Mesenchymal stem cell (in vitro differentiated cells and primary cell): ENCODE data around the gene FLOT1.

Source experiments
- DNase-seq: peaks from one replicate; pipeline ENCODE4 v3.0.0-alpha.2; 2013
- H2AFZ ChIP-seq: one replicate; pipeline ENCODE4 v1.6.1; 2013; ENCODE audit warnings: low read depth, mild to moderate bottlenecking, control low read depth, inconsistent platforms, low read length, moderate library complexity
- H2AK5ac ChIP-seq: 2 replicates; pipeline ENCODE4 v1.6.1; 2013; ENCODE audit warnings: low read length, moderate library complexity, mild to moderate bottlenecking, inconsistent platforms; ENCODE audit not compliant: severe bottlenecking
- H2BK120ac ChIP-seq: one replicate; pipeline ENCODE4 v1.6.1; 2013; ENCODE audit warnings: low read depth, mild to moderate bottlenecking, inconsistent platforms, low read length, moderate library complexity
- H2BK12ac ChIP-seq, 2 experiments: one replicate each; pipeline ENCODE4 v1.6.1; 2013; ENCODE audit warnings: inconsistent platforms in 2 of 2, low read length in 2 of 2, mild to moderate bottlenecking in 2 of 2, moderate library complexity in 2 of 2, control low read depth in 1 of 2
- H2BK15ac ChIP-seq: one replicate; pipeline ENCODE4 v1.6.1; 2013; ENCODE audit warnings: mild to moderate bottlenecking, low read depth, inconsistent platforms; ENCODE audit not compliant: poor library complexity, severe bottlenecking
- H2BK5ac ChIP-seq: 2 replicates; pipeline ENCODE4 v1.6.1; 2013; ENCODE audit warnings: low read depth, mild to moderate bottlenecking, low read length, control low read depth, inconsistent platforms; ENCODE audit not compliant: poor library complexity, severe bottlenecking
- H3K14ac ChIP-seq, 2 experiments: one replicate each; pipeline ENCODE4 v1.6.1; 2013; ENCODE audit warnings: inconsistent platforms in 2 of 2, low read length in 2 of 2, control low read depth in 1 of 2, mild to moderate bottlenecking in 1 of 2, moderate library complexity in 1 of 2
- H3K18ac ChIP-seq, 2 experiments: one replicate each; pipeline ENCODE4 v1.6.1; 2013; ENCODE audit warnings: inconsistent platforms in 2 of 2, low read length in 2 of 2, control low read depth in 1 of 2, low read depth in 1 of 2, mild to moderate bottlenecking in 1 of 2
- H3K23ac ChIP-seq, 2 experiments: one replicate each; pipeline ENCODE4 v1.6.1; 2013; ENCODE audit warnings: inconsistent platforms in 2 of 2, low read length in 2 of 2, mild to moderate bottlenecking in 2 of 2, moderate library complexity in 2 of 2, control low read depth in 1 of 2
- H3K27ac ChIP-seq: 2 replicates; pipeline ENCODE4 v1.5.1; 2013; ENCODE audit warnings: mild to moderate bottlenecking, moderate library complexity, low read length, control low read depth, inconsistent platforms; ENCODE audit not compliant: poor library complexity, severe bottlenecking
- H3K27me3 ChIP-seq, 2 experiments: 2 replicates each; pipeline versions ENCODE4 v1.6.1 to v1.7.0; 2013; ENCODE audit warnings: low read length in 2 of 2, mild to moderate bottlenecking in 2 of 2, moderate library complexity in 2 of 2, control low read depth in 1 of 2, inconsistent platforms in 1 of 2; ENCODE audit not compliant: control insufficient read depth in 1 of 2, insufficient read depth in 1 of 2
- H3K36me3 ChIP-seq, 2 experiments: 2 replicates each; pipeline versions ENCODE4 v1.6.1 to v1.7.0; 2013; ENCODE audit warnings: low read length in 2 of 2, control low read depth in 1 of 2, inconsistent platforms in 1 of 2, low read depth in 1 of 2, mild to moderate bottlenecking in 1 of 2; ENCODE audit not compliant: insufficient read depth in 2 of 2, control insufficient read depth in 1 of 2
- H3K4ac ChIP-seq, 2 experiments: one replicate each; pipeline ENCODE4 v1.6.1; 2013; ENCODE audit warnings: inconsistent platforms in 2 of 2, low read length in 2 of 2, mild to moderate bottlenecking in 2 of 2, moderate library complexity in 2 of 2, control low read depth in 1 of 2, low read depth in 1 of 2
- H3K4me1 ChIP-seq: 2 replicates; pipeline ENCODE4 v1.6.1; 2013; ENCODE audit warnings: low read depth, low read length, control low read depth; ENCODE audit not compliant: control insufficient read depth, insufficient read depth
- H3K4me2 ChIP-seq: 2 replicates; pipeline ENCODE4 v1.6.1; 2013; ENCODE audit warnings: low read length, mild to moderate bottlenecking, inconsistent platforms; ENCODE audit not compliant: poor library complexity, severe bottlenecking
- H3K4me3 ChIP-seq, 2 experiments: 2 replicates each; pipeline versions ENCODE4 v1.5.1 to v1.7.0; 2013; ENCODE audit warnings: low read length in 2 of 2, mild to moderate bottlenecking in 2 of 2, control low read depth in 1 of 2, low read depth in 1 of 2; ENCODE audit not compliant: insufficient read depth in 1 of 2
- H3K79me1 ChIP-seq: replicated peaks from 2 replicates; pipeline ENCODE4 v1.6.1; 2013; ENCODE audit warnings: mild to moderate bottlenecking, control low read depth, low read length, inconsistent platforms; ENCODE audit not compliant: poor library complexity, severe bottlenecking
- H3K9ac ChIP-seq: 2 replicates; pipeline ENCODE4 v1.7.0; 2013; ENCODE audit warnings: mild to moderate bottlenecking, low read length, moderate library complexity
- H3K9me3 ChIP-seq: 2 replicates; pipeline ENCODE4 v1.7.0; 2013; ENCODE audit warnings: mild to moderate bottlenecking, low read length; ENCODE audit not compliant: control insufficient read depth
- H4K8ac ChIP-seq: one replicate; pipeline ENCODE4 v1.6.1; 2013; ENCODE audit warnings: inconsistent platforms, mild to moderate bottlenecking, low read length, moderate library complexity
- H4K91ac ChIP-seq: one replicate; pipeline ENCODE4 v1.6.1; 2013; ENCODE audit warnings: mild to moderate bottlenecking, low read length, inconsistent platforms
- WGBS: methylation state at CpG from one replicate; pipeline ENCODE4 v1.1.7; 2013; ENCODE audit warnings: mixed read lengths; 5-methylcytosine and 5-hydroxymethylcytosine counted together

FLOT1 gene

GRCh38 chr6:30769088-30769852 is 26.8 kb upstream of the FLOT1 start:
- Histone ChIP-seq H3K27ac (peak overlapping the region; percentile 100), H3K79me1 (peaks cover 4% of the 10 kb centered on the region), H2BK120ac (peak overlapping the region; percentile 86), H2AFZ (peak overlapping the region; percentile 18), H4K91ac (peak overlapping the region; percentile 100), H3K4me1 (peaks cover 13% of the 10 kb centered on the region), H3K27me3 (no peaks in the 10 kb centered on the region), H3K4ac (peak overlapping the region; percentile 84 to 95), H3K9ac (peak overlapping the region; percentile 76), H2BK12ac (peak overlapping the region; percentile 91 to 100), H2AK5ac (peak overlapping the region; percentile 97), H3K4me3 (peak overlapping the region in 1 of 2 experiments; percentile 36), H2BK5ac (peak overlapping the region; percentile 93), H3K36me3 (no peaks in the 10 kb centered on the region), H3K18ac (peak overlapping the region; percentile 85 to 99), H4K8ac (peak overlapping the region; percentile 97), H3K14ac (no peak overlapping the region), H3K9me3 (no peaks in the 10 kb centered on the region), H3K4me2 (peak overlapping the region; percentile 6), H3K23ac (no peak overlapping the region), H2BK15ac (peak overlapping the region; percentile 75)
- 1% methylated on average over 12 of the region's 16 CpGs for WGBS
- DNase-seq: peak; percentile 97

GRCh38 chr6:30768634-30769087 is 26.2 kb upstream of the FLOT1 start:
- no peaks in the 10 kb centered on the region for H3K9me3 ChIP-seq
- H3K79me1 ChIP-seq: peaks cover 4% of the 10 kb centered on the region
- no peak overlapping the region for H2AFZ ChIP-seq
- H3K18ac ChIP-seq: peak overlapping the region; percentile 85 to 99
- H3K4ac ChIP-seq: peak overlapping the region; percentile 84 to 95
- no peaks in the 10 kb centered on the region for H3K36me3 ChIP-seq
- peak overlapping the region; percentile 93 for H2BK5ac ChIP-seq
- no peak overlapping the region for H3K23ac ChIP-seq
- no peak overlapping the region for H3K4me3 ChIP-seq
- H2BK12ac ChIP-seq: peak overlapping the region; percentile 73 to 100
- peak overlapping the region; percentile 83 for H2AK5ac ChIP-seq
- H3K4me1 ChIP-seq: peaks cover 16% of the 10 kb centered on the region
- peak overlapping the region; percentile 75 for H2BK15ac ChIP-seq
- no peaks in the 10 kb centered on the region for H3K27me3 ChIP-seq
- H4K8ac ChIP-seq: peak overlapping the region; percentile 97
- peak overlapping the region; percentile 100 for H4K91ac ChIP-seq
- no peak for DNase-seq
- H2BK120ac ChIP-seq: peak overlapping the region; percentile 86
- 88% methylated on average over 4 of the region's 4 CpGs for WGBS
- H3K4me2 ChIP-seq: no peak overlapping the region
- H3K27ac ChIP-seq: peak overlapping the region; percentile 100
- peak overlapping the region in 1 of 2 experiments; percentile 39 for H3K14ac ChIP-seq
- H3K9ac ChIP-seq: peak overlapping the region; percentile 76

DNA sequence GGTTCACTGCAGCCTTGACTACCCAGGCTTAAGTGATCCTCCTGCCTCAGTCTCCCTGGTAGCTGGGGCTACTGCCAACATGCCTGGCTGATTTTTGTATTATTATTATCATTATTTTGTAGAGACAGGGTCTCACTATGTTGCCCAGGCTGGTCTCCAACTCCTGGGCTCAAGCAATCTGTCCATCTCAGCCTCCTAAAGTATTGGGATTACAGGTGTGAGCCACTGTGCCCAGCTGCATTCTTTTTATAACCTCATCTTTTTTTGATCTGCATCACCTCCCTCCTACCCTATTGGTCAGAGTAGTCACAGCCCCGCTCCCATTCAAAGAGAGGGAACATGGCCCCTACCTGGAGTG is 25.4 kb upstream of the FLOT1 start:
- H2BK5ac ChIP-seq: peak overlapping the region; percentile 48
- peak overlapping the region in 1 of 2 experiments; percentile 69 for H3K4ac ChIP-seq
- no peak overlapping the region for H2AFZ ChIP-seq
- H3K4me2 ChIP-seq: no peak overlapping the region
- H2BK12ac ChIP-seq: peak overlapping the region in 1 of 2 experiments; percentile 84
- H3K9ac ChIP-seq: no peak overlapping the region
- 100% methylated on average over 1 of the region's 1 CpG for WGBS
- H3K27me3 ChIP-seq: no peaks in the 10 kb centered on the region
- no peak overlapping the region for H3K4me3 ChIP-seq
- H3K18ac ChIP-seq: peak overlapping the region in 1 of 2 experiments; percentile 55
- H4K8ac ChIP-seq: no peak overlapping the region
- H3K4me1 ChIP-seq: peaks cover 18% of the 10 kb centered on the region
- H3K27ac ChIP-seq: peak overlapping the region; percentile 100
- peak overlapping the region; percentile 94 for H2AK5ac ChIP-seq
- H3K36me3 ChIP-seq: no peaks in the 10 kb centered on the region
- DNase-seq: no peak
- H4K91ac ChIP-seq: no peak overlapping the region
- peak overlapping the region; percentile 56 for H2BK15ac ChIP-seq
- peak overlapping the region; percentile 37 for H2BK120ac ChIP-seq
- peaks cover 4% of the 10 kb centered on the region for H3K79me1 ChIP-seq
- H3K23ac ChIP-seq: no peak overlapping the region
- no peak overlapping the region for H3K14ac ChIP-seq
- no peaks in the 10 kb centered on the region for H3K9me3 ChIP-seq

GRCh38 chr6:30767158-30767943 is 24.9 kb upstream of the FLOT1 start:
- Histone ChIP-seq H3K4ac (peak overlapping the region in 1 of 2 experiments; percentile 49), H3K18ac (peak overlapping the region; percentile 28 to 37), H3K4me1 (peaks cover 18% of the 10 kb centered on the region), H3K79me1 (peaks cover 4% of the 10 kb centered on the region), H3K14ac (no peak overlapping the region), H2BK120ac (no peak overlapping the region), H3K27me3 (no peaks in the 10 kb centered on the region), H3K9ac (no peak overlapping the region), H4K91ac (peak overlapping the region; percentile 44), H3K23ac (no peak overlapping the region), H4K8ac (no peak overlapping the region), H3K9me3 (no peaks in the 10 kb centered on the region), H2BK5ac (no peak overlapping the region), H2BK15ac (peak overlapping the region; percentile 56), H2AK5ac (peak overlapping the region; percentile 98), H3K27ac (peak overlapping the region; percentile 100), H3K4me3 (no peak overlapping the region), H3K4me2 (no peak overlapping the region), H2BK12ac (peak overlapping the region; percentile 45 to 83), H2AFZ (no peak overlapping the region), H3K36me3 (no peaks in the 10 kb centered on the region)
- no peak for DNase-seq
- 91% methylated on average over 8 of the region's 9 CpGs for WGBS
